Liver (tissue), 3 donors: ENCODE results near the gene MS4A5.

Source experiments
- CTCF ChIP-seq: fragments of 150-350 bp; IDR thresholded peaks from 2 replicates; pipeline ENCODE4 v1.5.1; 2017; ENCODE audit warnings: improper control_type of control experiment, low read depth, low read length; ENCODE audit not compliant: missing input control
- EGR1 ChIP-seq, 2 donors: IDR thresholded peaks; 2 replicates each; pipeline ENCODE4 v1.6.1; 2016 to 2018; ENCODE audit warnings: antibody characterized with exemption in 2 of 2, low read depth in 2 of 2
- FOXA1 ChIP-seq: IDR thresholded peaks from 2 replicates; pipeline ENCODE4 v1.6.1; 2016; ENCODE audit warnings: antibody characterized with exemption
- JUND ChIP-seq, 2 donors: IDR thresholded peaks; 2 replicates each; pipeline ENCODE4 v1.6.1; 2016; ENCODE audit warnings: antibody characterized with exemption in 2 of 2
- YY1 ChIP-seq: IDR thresholded peaks from 2 replicates; pipeline ENCODE4 v1.6.1; 2016; ENCODE audit warnings: antibody characterized with exemption, mild to moderate bottlenecking
- ZBTB33 ChIP-seq: IDR thresholded peaks from 2 replicates; pipeline ENCODE4 v1.6.1; 2016; ENCODE audit warnings: antibody characterized with exemption
- donor health status: healthy.
- donor health status: healthy.

- TF ChIP-seq CTCF = no peak
- TF ChIP-seq YY1 = no peak
- TF ChIP-seq JUND (IDR thresholded peaks at IDR 0.05) = no peak
- TF ChIP-seq ZBTB33 = no peak
- no peak for TF ChIP-seq EGR1 (IDR thresholded peaks at IDR 0.05; ENCODE audit: low read depth in 2 of 2)
- TF ChIP-seq FOXA1 = no peak
Observed at GRCh38 chr11:60428517-60428916, 855 bp upstream of the MS4A5 start.
